Lower lobe of right lung (tissue), 2 donors: ENCODE measurements around the gene PRKCH. TPM values are rescaled to one million over a fixed set of nuclear protein-coding genes. Genes with fewer than 3 reads are reported as not detected.

Experiments used
- ATAC-seq, 2 donors: fragments of 200-7000 bp; cut with Tn5 transposase; one replicate each; pipeline ENCODE4 v1.9.1; 2020 to 2022; ENCODE audit warnings: mild to moderate bottlenecking in 2 of 2, moderate library complexity in 2 of 2
- DNase-seq: peaks from one replicate; pipeline ENCODE4 v3.0.0-alpha.2; 2020
- H3K27ac ChIP-seq: fragments of 200-600 bp; one replicate; pipeline ENCODE4 v1.8.0; 2022
- H3K27me3 ChIP-seq: fragments of 200-600 bp; one replicate; pipeline ENCODE4 v1.8.0; 2022; ENCODE audit warnings: low read depth
- H3K36me3 ChIP-seq: fragments of 200-600 bp; one replicate; pipeline ENCODE4 v1.8.0; 2022; ENCODE audit warnings: mild to moderate bottlenecking
- H3K4me1 ChIP-seq: fragments of 200-600 bp; one replicate; pipeline ENCODE4 v1.8.0; 2022
- H3K4me3 ChIP-seq: fragments of 200-600 bp; one replicate; pipeline ENCODE4 v1.8.0; 2022; ENCODE audit warnings: mild to moderate bottlenecking
- H3K9me3 ChIP-seq: fragments of 200-600 bp; one replicate; pipeline ENCODE4 v1.8.0; 2022
- intact Hi-C: fragments of 100-400 bp; cut with DNase I; formaldehyde crosslinking; loops from one replicate; pipeline ENCODE4 v1.11.0; 2022
- total RNA-seq: library from RNA; stranded (reverse); fragmentation: NEBNext Ultra II Directional; extraction: Animal tissue kit (Norgen Biotek cat#: 25700); gene quantifications from one replicate; pipeline ENCODE4 v1.2.1, GENCODE V29; 2021
- TF ChIP-seq, protein P1 (sequence below): fragments of 200-600 bp; IDR thresholded peaks from one replicate; pipeline ENCODE4 v1.8.0; 2022; ENCODE audit warnings: antibody characterized with exemption, mild to moderate bottlenecking
- donor health status: DM: no; HTN: yes; CAD: no; lungs with severe emphysema.

PRKCH gene
- total RNA-seq, 1 donor from 2014 or later = 60.9 TPM

- H3K36me3 ChIP-seq = peaks cover 14% of the 10 kb centered on the region
- H3K27me3 ChIP-seq = no peaks in the 10 kb centered on the region
- no peak for DNase-seq
- H3K4me3 ChIP-seq = no peak overlapping the region
- intact Hi-C loops = no loop called here
- H3K4me1 ChIP-seq = peaks cover 36% of the 10 kb centered on the region
- H3K27ac ChIP-seq = peak overlapping the region; percentile 65
- ATAC-seq = no peak
- no peaks in the 10 kb centered on the region for H3K9me3 ChIP-seq
- TF ChIP-seq, protein P1, sequence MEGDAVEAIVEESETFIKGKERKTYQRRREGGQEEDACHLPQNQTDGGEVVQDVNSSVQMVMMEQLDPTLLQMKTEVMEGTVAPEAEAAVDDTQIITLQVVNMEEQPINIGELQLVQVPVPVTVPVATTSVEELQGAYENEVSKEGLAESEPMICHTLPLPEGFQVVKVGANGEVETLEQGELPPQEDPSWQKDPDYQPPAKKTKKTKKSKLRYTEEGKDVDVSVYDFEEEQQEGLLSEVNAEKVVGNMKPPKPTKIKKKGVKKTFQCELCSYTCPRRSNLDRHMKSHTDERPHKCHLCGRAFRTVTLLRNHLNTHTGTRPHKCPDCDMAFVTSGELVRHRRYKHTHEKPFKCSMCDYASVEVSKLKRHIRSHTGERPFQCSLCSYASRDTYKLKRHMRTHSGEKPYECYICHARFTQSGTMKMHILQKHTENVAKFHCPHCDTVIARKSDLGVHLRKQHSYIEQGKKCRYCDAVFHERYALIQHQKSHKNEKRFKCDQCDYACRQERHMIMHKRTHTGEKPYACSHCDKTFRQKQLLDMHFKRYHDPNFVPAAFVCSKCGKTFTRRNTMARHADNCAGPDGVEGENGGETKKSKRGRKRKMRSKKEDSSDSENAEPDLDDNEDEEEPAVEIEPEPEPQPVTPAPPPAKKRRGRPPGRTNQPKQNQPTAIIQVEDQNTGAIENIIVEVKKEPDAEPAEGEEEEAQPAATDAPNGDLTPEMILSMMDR = no peak
Observed at GRCh38 chr14:61538464-61539022, 217.2 kb downstream of the PRKCH start.

GRCh38 chr14:61539631-61540030, 218.3 kb downstream of the PRKCH start:
- DNase-seq = no peak
- TF ChIP-seq, protein P1 = no peak
- Histone ChIP-seq H3K27ac (no peak overlapping the region), H3K9me3 (no peaks in the 10 kb centered on the region), H3K36me3 (peaks cover 14% of the 10 kb centered on the region), H3K27me3 (no peaks in the 10 kb centered on the region), H3K4me3 (no peak overlapping the region), H3K4me1 (peaks cover 43% of the 10 kb centered on the region)
- intact Hi-C loops = no loop called here
- ATAC-seq = no peak

DNA sequence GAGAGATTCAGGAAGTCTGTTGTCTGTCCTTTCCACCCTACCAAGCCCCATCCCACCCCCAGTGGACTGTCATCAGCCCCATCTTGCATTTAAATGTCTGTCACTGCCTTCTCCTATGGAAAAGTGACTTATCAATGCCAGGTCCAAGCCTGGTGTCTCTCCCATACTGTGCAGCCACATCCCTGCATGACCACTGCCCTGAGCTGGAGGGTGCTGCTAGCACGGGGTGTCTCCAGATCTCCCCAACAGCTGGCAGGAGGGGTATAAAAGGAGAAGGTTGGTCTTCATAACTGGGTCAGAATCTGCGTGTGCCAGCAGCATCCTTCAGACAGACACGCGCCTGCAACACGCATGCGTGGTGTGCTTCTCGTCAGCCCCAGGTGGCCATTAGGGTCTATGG, 219.6 kb downstream of the PRKCH start:
- no peak for ATAC-seq
- TF ChIP-seq, protein P1 = no peak
- H3K4me3 ChIP-seq = no peak overlapping the region
- DNase-seq = no peak
- intact Hi-C loops = no loop called here
- peaks cover 56% of the 10 kb centered on the region for H3K4me1 ChIP-seq
- peaks cover 14% of the 10 kb centered on the region for H3K36me3 ChIP-seq
- no peak overlapping the region for H3K27ac ChIP-seq
- H3K9me3 ChIP-seq = no peaks in the 10 kb centered on the region
- no peaks in the 10 kb centered on the region for H3K27me3 ChIP-seq

DNA sequence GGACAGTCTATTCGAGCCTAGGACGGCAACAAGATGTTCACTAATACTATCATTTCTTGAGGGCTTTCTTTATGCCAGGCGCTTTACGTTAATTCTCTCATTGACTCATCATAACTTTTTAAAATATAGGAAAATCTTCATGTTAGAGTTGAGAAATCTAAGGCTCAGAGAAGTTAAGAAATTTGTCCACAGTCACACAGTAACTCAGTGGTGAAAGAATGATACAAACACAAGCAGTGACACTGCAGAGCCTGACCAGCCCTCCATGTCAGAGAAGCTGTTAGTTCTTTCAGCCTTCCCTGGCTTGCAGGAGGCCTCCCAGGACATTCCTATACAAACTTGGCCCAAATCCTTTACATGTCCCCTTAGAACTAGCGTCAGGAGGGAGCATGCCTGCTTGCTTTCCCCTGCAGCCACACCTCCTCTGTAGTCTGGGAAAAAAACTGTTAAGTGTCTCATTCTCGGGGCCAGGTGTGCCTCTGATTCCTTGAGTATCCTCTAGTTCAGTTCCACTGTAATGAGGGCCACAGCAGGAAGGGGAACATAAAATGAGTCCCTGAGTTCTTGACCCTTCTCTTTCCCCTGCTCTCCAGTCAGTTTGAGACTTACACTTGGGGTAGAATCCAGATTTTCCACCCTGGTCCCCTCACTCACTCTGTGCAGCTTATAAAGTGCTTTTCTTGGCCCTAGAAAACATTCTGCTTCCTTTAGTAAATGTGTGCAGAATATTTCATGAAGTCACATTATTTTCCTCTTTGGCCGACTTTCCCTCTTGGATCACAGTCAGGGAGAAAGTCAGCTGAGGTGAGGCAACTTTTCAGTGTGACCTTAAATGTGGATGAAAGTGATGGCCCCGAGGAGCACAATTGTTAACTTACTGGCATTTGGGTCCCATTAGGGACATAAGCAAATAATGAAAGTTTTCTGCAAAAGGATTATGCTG, 221.7 kb downstream of the PRKCH start:
- Histone ChIP-seq H3K4me1 (peaks cover 43% of the 10 kb centered on the region), H3K27ac (peak overlapping the region; percentile 54), H3K27me3 (no peaks in the 10 kb centered on the region), H3K4me3 (no peak overlapping the region), H3K9me3 (no peaks in the 10 kb centered on the region), H3K36me3 (peaks cover 22% of the 10 kb centered on the region)
- intact Hi-C loops = no loop called here
- peak; percentile 45 to 59 for ATAC-seq
- TF ChIP-seq, protein P1 = no peak
- no peak for DNase-seq

GRCh38 chr14:61543946-61544345, 222.6 kb downstream of the PRKCH start:
- ATAC-seq = no peak
- H3K27ac ChIP-seq = peak overlapping the region; percentile 54
- DNase-seq = no peak
- H3K9me3 ChIP-seq = no peaks in the 10 kb centered on the region
- TF ChIP-seq, protein P1 = no peak
- peaks cover 38% of the 10 kb centered on the region for H3K4me1 ChIP-seq
- intact Hi-C loops = no loop called here
- peaks cover 26% of the 10 kb centered on the region for H3K36me3 ChIP-seq
- H3K4me3 ChIP-seq = no peak overlapping the region
- no peaks in the 10 kb centered on the region for H3K27me3 ChIP-seq
